Measurements from ENCODE around the gene GNL1. TPM values are rescaled to one million over a fixed set of nuclear protein-coding genes. Genes with fewer than 3 reads are reported as not detected.

GNL1 gene
- total and polyA plus RNA-seq, 2 of the 8 experiments (the other 6 are each of a cell fraction or from before 2014, with no cell fraction given) = 42.4 to 67.8 TPM

DNA sequence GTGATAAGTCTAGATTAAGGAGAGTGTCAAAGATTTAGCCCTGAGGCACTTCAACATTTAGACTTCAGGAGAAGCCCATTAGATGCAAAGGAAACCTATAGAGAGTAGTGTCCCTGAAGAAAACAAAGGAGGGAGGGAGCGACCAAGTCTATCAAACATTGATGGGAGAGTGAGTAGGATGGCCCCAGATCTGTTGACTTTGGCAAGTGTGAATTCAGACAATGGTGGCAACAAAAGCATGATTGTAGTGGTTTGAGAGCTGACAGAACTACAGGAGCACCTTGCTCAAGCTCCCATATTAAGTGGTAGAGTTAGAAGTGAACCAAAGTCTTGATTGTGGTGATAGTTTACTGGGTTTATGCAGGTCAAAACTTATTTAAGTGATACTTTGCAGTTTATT lies 14.0 kb upstream of the GNL1 start:
- H4K5ac ChIP-seq (ENCODE audit: insufficient read length, low read depth, low read length) = no peak overlapping the region
- no peak overlapping the region for H2BK12ac ChIP-seq (ENCODE audit: low read depth, low read length)
- H3K4me2 ChIP-seq (ENCODE audit: insufficient read depth in 1 of 2, low read depth in 2 of 2, low read length in 2 of 2) = peak overlapping the region; percentile 91 to 93; a peak in 3 of 4 replicates
- DNase-seq (ENCODE audit: low read depth in 1 of 2, low spot score in 2 of 2) = no peak
- H3K79me1 ChIP-seq (ENCODE audit: low read depth, low read length) = peaks cover 12% of the 10 kb centered on the region; the same call in 1 of the 2 replicates
- ChIA-PET CTCF (ENCODE audit: partially characterized antibody) (interaction anchor here (1.4 to 2.3 kb wide), 4 partner anchors 25 to 86 kb away, joined by 4 to 14 read pairs (median 11); no protein-coding TSS in a partner anchor), POLR2A (ENCODE audit: partially characterized antibody) (interaction anchor here (1.1 to 3.5 kb wide), 12 partner anchors 8 to 102 kb away, joined by 3 to 34 read pairs (median 7); partner anchors contain the start of genes DHX16, GNL1 and PRR3)
- peaks cover 23 to 37% of the 10 kb centered on the region in 2 experiments for H3K79me2 ChIP-seq (ENCODE audit: control insufficient read depth in 1 of 2, insufficient read depth in 2 of 2, low read length in 2 of 2)
- 50% methylated on average over 1 of the region's 1 CpG; no CpG with 5 or more reads in 1 of the 2 experiments for WGBS, 2 experiments (ENCODE audit: extremely low coverage in 1 of 2, insufficient coverage in 1 of 2, insufficient read length in 1 of 2, insufficient replicate concordance in 2 of 2, low coverage in 1 of 2, low lambda C conversion rate in 2 of 2, missing lambda C conversion rate in 1 of 2)
- no peak overlapping the region for H3K27ac ChIP-seq (ENCODE audit: low read depth, low read length)
- no peak overlapping the region for H4K91ac ChIP-seq (replicated peaks; ENCODE audit: insufficient read length, low read length)
- H3K36me3 ChIP-seq (ENCODE audit: control insufficient read depth in 2 of 4, insufficient read depth in 4 of 4, low read length in 3 of 4) = peaks cover 0 to 5% (median 0%) of the 10 kb centered on the region in 4 experiments; a peak in 3 of 8 replicates
- H4K20me1 ChIP-seq (replicated peaks in 1 of 2; ENCODE audit: control insufficient read depth in 1 of 2, insufficient read depth in 2 of 2, low read length in 2 of 2) = peaks cover 3 to 14% of the 10 kb centered on the region in 2 experiments
- no peak overlapping the region; a peak in 3 of 7 replicates for H3K9ac ChIP-seq (replicated peaks in 1 of 4; ENCODE audit: extremely low read depth in 1 of 4, low read depth in 3 of 4, low read length in 3 of 4)
- H3K4me1 ChIP-seq (replicated peaks in 1 of 4; ENCODE audit: control insufficient read depth in 3 of 4, insufficient read depth in 4 of 4, low read length in 3 of 4) = peaks cover 0 to 4% (median 2%) of the 10 kb centered on the region in 4 experiments; a peak in 5 of 7 replicates
- no peak overlapping the region for H3K23ac ChIP-seq (ENCODE audit: insufficient read length)
- H2AK5ac ChIP-seq (ENCODE audit: low read depth, low read length) = no peak overlapping the region
- H3K4me3 ChIP-seq (ENCODE audit: extremely low read depth in 1 of 4, insufficient read depth in 2 of 4, low read depth in 3 of 4, low read length in 4 of 4) = peak overlapping the region; percentile 88 to 98 (median 95); a peak in 7 of 8 replicates
- peaks cover 9% of the 10 kb centered on the region; the same call in 1 of the 2 replicates for H3K23me2 ChIP-seq (ENCODE audit: low read depth, low read length)
- no peak overlapping the region for H2AFZ ChIP-seq (ENCODE audit: low read length)
- H3K27me3 ChIP-seq (replicated peaks in 1 of 4; ENCODE audit: control insufficient read depth in 3 of 4, extremely low read depth in 1 of 4, insufficient read depth in 3 of 4, low read length in 3 of 4) = no peaks in the 10 kb centered on the region
- H2BK20ac ChIP-seq (ENCODE audit: low read length) = no peak overlapping the region
- no peak overlapping the region for H3K56ac ChIP-seq (replicated peaks; ENCODE audit: insufficient read length, low read depth, low read length)
- no peak overlapping the region for H3K14ac ChIP-seq (ENCODE audit: insufficient read length)
- no peak overlapping the region for H2BK5ac ChIP-seq (ENCODE audit: low read depth, low read length)
- no peak for FAIRE-seq
- H3K9me3 ChIP-seq (ENCODE audit: insufficient read depth in 2 of 2, low read depth in 1 of 2, low read length in 1 of 2) = no peaks in the 10 kb centered on the region
- H4K8ac ChIP-seq (ENCODE audit: extremely low read depth, insufficient read depth, low read length) = no peak overlapping the region
- no peak overlapping the region for H2BK15ac ChIP-seq (ENCODE audit: low read length)
- H3K18ac ChIP-seq (ENCODE audit: extremely low read depth, low read length) = no peak overlapping the region
- no peak overlapping the region for H3K4ac ChIP-seq (replicated peaks; ENCODE audit: insufficient read length, low read depth, low read length)
- no peak overlapping the region for H2BK120ac ChIP-seq (replicated peaks; ENCODE audit: low read depth, low read length)
- TF ChIP-seq TAF7 (optimal IDR thresholded peaks at IDR 0.05; ENCODE audit: borderline replicate concordance, low read depth, low read length) (no peak), NRF1 (IDR thresholded peaks at IDR 0.05; ENCODE audit: low read depth, low read length) (no peak), RBBP5 (IDR thresholded peaks at IDR 0.05; ENCODE audit: borderline replicate concordance, low read depth, low read length) (no peak), CEBPB (IDR thresholded peaks at IDR 0.05; ENCODE audit: low read depth, low read length) (no peak)

All from H1 (cell line).